Measurements from ENCODE around the gene PTAFR.

PTAFR gene

GRCh38 chr1:28154078-28154594 lies 22.4 kb downstream of the PTAFR start:
- H3K4me3 ChIP-seq (IDR thresholded peaks at IDR 0.05; ENCODE audit: insufficient read depth, low read depth, low read length) = no peak overlapping the region
- no peaks in the 10 kb centered on the region for H3K36me3 ChIP-seq (ENCODE audit: insufficient read depth)
- no peak for TF ChIP-seq CTCF (conservative IDR thresholded peaks at IDR 0.05; ENCODE audit: low read depth, low read length)
- no peaks in the 10 kb centered on the region for H3K27me3 ChIP-seq (ENCODE audit: insufficient read depth, low read depth)
- H3K4me1 ChIP-seq (ENCODE audit: low read depth, poor library complexity, severe bottlenecking) = no peaks in the 10 kb centered on the region
- H4K20me1 ChIP-seq (ENCODE audit: insufficient read depth) = no peaks in the 10 kb centered on the region
- H3K79me2 ChIP-seq (ENCODE audit: insufficient read depth, low read depth) = no peaks in the 10 kb centered on the region
- H3K4me2 ChIP-seq = no peak overlapping the region
- no peak overlapping the region for H3K9ac ChIP-seq
- H2AFZ ChIP-seq (ENCODE audit: low read depth) = no peak overlapping the region
- H3K27ac ChIP-seq = no peak overlapping the region

- H2AFZ ChIP-seq (ENCODE audit: low read depth) = no peak overlapping the region
- H3K27me3 ChIP-seq (ENCODE audit: insufficient read depth, low read depth) = no peaks in the 10 kb centered on the region
- no peak overlapping the region for H3K4me2 ChIP-seq
- H3K36me3 ChIP-seq (ENCODE audit: insufficient read depth) = no peaks in the 10 kb centered on the region
- no peak overlapping the region for H3K9ac ChIP-seq
- no peaks in the 10 kb centered on the region for H3K79me2 ChIP-seq (ENCODE audit: insufficient read depth, low read depth)
- H3K4me3 ChIP-seq (IDR thresholded peaks at IDR 0.05; ENCODE audit: insufficient read depth, low read depth, low read length) = no peak overlapping the region
- H4K20me1 ChIP-seq (ENCODE audit: insufficient read depth) = no peaks in the 10 kb centered on the region
- H3K27ac ChIP-seq = no peak overlapping the region
- TF ChIP-seq CTCF (conservative IDR thresholded peaks at IDR 0.05; ENCODE audit: low read depth, low read length) = no peak
- H3K4me1 ChIP-seq (ENCODE audit: low read depth, poor library complexity, severe bottlenecking) = no peaks in the 10 kb centered on the region
These were observed 26.2 kb downstream of the PTAFR start for GRCh38 chr1:28150125-28150780.

- no peaks in the 10 kb centered on the region for H3K79me2 ChIP-seq (ENCODE audit: insufficient read depth, low read depth)
- H3K27ac ChIP-seq = no peak overlapping the region
- H2AFZ ChIP-seq (ENCODE audit: low read depth) = no peak overlapping the region
- H3K4me3 ChIP-seq (IDR thresholded peaks at IDR 0.05; ENCODE audit: insufficient read depth, low read depth, low read length) = no peak overlapping the region
- H3K4me2 ChIP-seq = no peak overlapping the region
- TF ChIP-seq CTCF (conservative IDR thresholded peaks at IDR 0.05; ENCODE audit: low read depth, low read length) = no peak
- H3K9ac ChIP-seq = no peak overlapping the region
- H3K27me3 ChIP-seq (ENCODE audit: insufficient read depth, low read depth) = no peaks in the 10 kb centered on the region
- H3K36me3 ChIP-seq (ENCODE audit: insufficient read depth) = no peaks in the 10 kb centered on the region
- H3K4me1 ChIP-seq (ENCODE audit: low read depth, poor library complexity, severe bottlenecking) = no peaks in the 10 kb centered on the region
- H4K20me1 ChIP-seq (ENCODE audit: insufficient read depth) = no peaks in the 10 kb centered on the region
These were observed 27.7 kb downstream of the PTAFR start for GRCh38 chr1:28148880-28149195.

GRCh38 chr1:28147264-28148094 lies 29.0 kb downstream of the PTAFR start:
- H3K79me2 ChIP-seq (ENCODE audit: insufficient read depth, low read depth) = no peaks in the 10 kb centered on the region
- H3K27me3 ChIP-seq (ENCODE audit: insufficient read depth, low read depth) = no peaks in the 10 kb centered on the region
- no peak overlapping the region for H3K9ac ChIP-seq
- H3K4me2 ChIP-seq = no peak overlapping the region
- no peak overlapping the region for H3K27ac ChIP-seq
- no peaks in the 10 kb centered on the region for H3K36me3 ChIP-seq (ENCODE audit: insufficient read depth)
- no peaks in the 10 kb centered on the region for H4K20me1 ChIP-seq (ENCODE audit: insufficient read depth)
- no peak for TF ChIP-seq CTCF (conservative IDR thresholded peaks at IDR 0.05; ENCODE audit: low read depth, low read length)
- H2AFZ ChIP-seq (ENCODE audit: low read depth) = no peak overlapping the region
- no peak overlapping the region for H3K4me3 ChIP-seq (IDR thresholded peaks at IDR 0.05; ENCODE audit: insufficient read depth, low read depth, low read length)
- no peaks in the 10 kb centered on the region for H3K4me1 ChIP-seq (ENCODE audit: low read depth, poor library complexity, severe bottlenecking)
